H9 (cell line): Measurements from ENCODE around the gene NUDT16L1. TPM values are rescaled to one million over a fixed set of nuclear protein-coding genes. Genes with fewer than 3 reads are reported as not detected.
A peak's percentile ranks its signal among the peaks of the same experiment; 100 is the strongest.

Experiments used
- DNase-seq: peaks from one replicate; pipeline ENCODE4 v3.0.0-alpha.2; 2017
- H2AFZ ChIP-seq: one replicate; pipeline ENCODE4 v1.6.1; 2013; ENCODE audit warnings: mild to moderate bottlenecking, low read length, control low read depth, moderate library complexity
- H2AK5ac ChIP-seq: 2 replicates; pipeline ENCODE4 v1.6.1; 2013; ENCODE audit warnings: low read length, control low read depth, mixed read lengths; ENCODE audit not compliant: insufficient read length
- H2BK120ac ChIP-seq: one replicate; pipeline ENCODE4 v1.6.1; 2013; ENCODE audit warnings: low read depth, mild to moderate bottlenecking, low read length, control low read depth, inconsistent platforms; ENCODE audit not compliant: poor library complexity, severe bottlenecking
- H2BK12ac ChIP-seq: 2 replicates; pipeline ENCODE4 v1.6.1; 2013; ENCODE audit warnings: low read length, control low read depth, mixed read lengths, low read depth; ENCODE audit not compliant: insufficient read length
- H2BK15ac ChIP-seq: 2 replicates; pipeline ENCODE4 v1.6.1; 2013; ENCODE audit warnings: low read depth, low read length, control low read depth
- H2BK20ac ChIP-seq: one replicate; pipeline ENCODE4 v1.6.1; 2013; ENCODE audit warnings: low read depth, mild to moderate bottlenecking, low read length, control low read depth, inconsistent platforms; ENCODE audit not compliant: poor library complexity, severe bottlenecking
- H2BK5ac ChIP-seq: 2 replicates; pipeline ENCODE4 v1.6.1; 2013; ENCODE audit warnings: low read length, control low read depth, mixed read lengths; ENCODE audit not compliant: insufficient read length
- H3K14ac ChIP-seq: 2 replicates; pipeline ENCODE4 v1.6.1; 2013; ENCODE audit warnings: low read length, control low read depth; ENCODE audit not compliant: insufficient read depth
- H3K18ac ChIP-seq: 2 replicates; pipeline ENCODE4 v1.6.1; 2013; ENCODE audit warnings: low read depth, mild to moderate bottlenecking, mixed read lengths, low read length, control low read depth; ENCODE audit not compliant: insufficient read length
- H3K23ac ChIP-seq: 2 replicates; pipeline ENCODE4 v1.6.1; 2013; ENCODE audit warnings: low read length, control low read depth, mixed read lengths, low read depth; ENCODE audit not compliant: insufficient read length
- H3K23me2 ChIP-seq: 2 replicates; pipeline ENCODE4 v1.6.1; 2013; ENCODE audit warnings: low read depth, mild to moderate bottlenecking, mixed read lengths, low read length, control low read depth; ENCODE audit not compliant: insufficient read length, poor library complexity, severe bottlenecking
- H3K27ac ChIP-seq: 2 replicates; pipeline ENCODE4 v1.5.1; 2013; ENCODE audit warnings: low read length, control low read depth, mixed read lengths, low read depth; ENCODE audit not compliant: insufficient read length
- H3K27me3 ChIP-seq: 2 replicates; pipeline ENCODE4 v1.6.1; 2013; ENCODE audit warnings: low read length, control low read depth, inconsistent platforms; ENCODE audit not compliant: insufficient read depth
- H3K4ac ChIP-seq: 2 replicates; pipeline ENCODE4 v1.6.1; 2013; ENCODE audit warnings: low read depth, mild to moderate bottlenecking, control low read depth, inconsistent platforms, low read length, moderate library complexity
- H3K4me1 ChIP-seq: 2 replicates; pipeline ENCODE4 v1.6.1; 2013; ENCODE audit warnings: low read length, control low read depth, inconsistent platforms; ENCODE audit not compliant: insufficient read depth
- H3K4me2 ChIP-seq: 2 replicates; pipeline ENCODE4 v1.6.1; 2013; ENCODE audit warnings: low read length, control low read depth, mixed read lengths; ENCODE audit not compliant: insufficient read length, insufficient read depth
- H3K56ac ChIP-seq: 2 replicates; pipeline ENCODE4 v1.6.1; 2013; ENCODE audit warnings: low read depth, mild to moderate bottlenecking, mixed read lengths, low read length, control low read depth; ENCODE audit not compliant: insufficient read length
- H3K79me1 ChIP-seq: 2 replicates; pipeline ENCODE4 v1.6.1; 2013; ENCODE audit warnings: low read depth, mild to moderate bottlenecking, moderate library complexity, low read length, control low read depth, inconsistent platforms; ENCODE audit not compliant: insufficient read depth, poor library complexity, severe bottlenecking
- H3K79me2 ChIP-seq: 2 replicates; pipeline ENCODE4 v1.6.1; 2013; ENCODE audit warnings: low read length, control low read depth, inconsistent platforms; ENCODE audit not compliant: insufficient read depth
- H3K9ac ChIP-seq: 2 replicates; pipeline ENCODE4 v1.6.1; 2013; ENCODE audit warnings: low read length, control low read depth, mixed read lengths; ENCODE audit not compliant: insufficient read length; ENCODE audit errors: extremely low read depth
- H3K9me3 ChIP-seq: one replicate; pipeline ENCODE4 v1.6.1; 2013; ENCODE audit warnings: low read depth, low read length, inconsistent platforms; ENCODE audit not compliant: control insufficient read depth
- H3T11ph ChIP-seq: one replicate; pipeline ENCODE4 v1.6.1; 2013; ENCODE audit warnings: mild to moderate bottlenecking, low read length, control low read depth, inconsistent platforms
- H4K20me1 ChIP-seq: one replicate; pipeline ENCODE4 v1.6.1; 2013; ENCODE audit not compliant: control insufficient read depth, insufficient read length, insufficient read depth
- H4K5ac ChIP-seq: 2 replicates; pipeline ENCODE4 v1.6.1; 2013; ENCODE audit warnings: low read depth, mild to moderate bottlenecking, mixed read lengths, low read length, control low read depth; ENCODE audit not compliant: insufficient read length
- H4K8ac ChIP-seq: replicated peaks from 2 replicates; pipeline ENCODE4 v1.6.1; 2013; ENCODE audit warnings: low read length, control low read depth, mixed read lengths, low read depth; ENCODE audit not compliant: insufficient read length
- H4K91ac ChIP-seq: 2 replicates; pipeline ENCODE4 v1.6.1; 2013; ENCODE audit warnings: low read depth, mild to moderate bottlenecking, moderate library complexity, mixed read lengths, low read length, control low read depth; ENCODE audit not compliant: insufficient read length
- H3K27ac Mint-ChIP-seq, 3 experiments: 2 replicates in 2 of 3; 3 replicates in 1 of 3; pipeline ENCODE4 v1.8.0; 2020 to 2021; ENCODE audit warnings: mixed read lengths in 3 of 3, mild to moderate bottlenecking in 1 of 3, moderate library complexity in 1 of 3
- H3K27me3 Mint-ChIP-seq: 2 replicates; pipeline ENCODE4 v1.8.0; 2021; ENCODE audit warnings: low read depth, mild to moderate bottlenecking, moderate library complexity, mixed read lengths
- H3K36me3 Mint-ChIP-seq, 3 experiments: 2 replicates in 2 of 3; 3 replicates in 1 of 3; pipeline ENCODE4 v1.8.0; 2020 to 2021; ENCODE audit warnings: low read depth in 3 of 3, mixed read lengths in 3 of 3; ENCODE audit not compliant: insufficient read depth in 1 of 3
- H3K4me1 Mint-ChIP-seq, 2 experiments: 2 replicates each; pipeline ENCODE4 v1.8.0; 2020; ENCODE audit warnings: mixed read lengths in 2 of 2
- H3K4me3 Mint-ChIP-seq, 2 experiments: 2 replicates in 1 of 2; 3 replicates in 1 of 2; pipeline ENCODE4 v1.8.0; 2020 to 2021; ENCODE audit warnings: mild to moderate bottlenecking in 2 of 2, mixed read lengths in 2 of 2, moderate library complexity in 1 of 2
- H3K9me3 Mint-ChIP-seq, 2 experiments: 2 replicates in 1 of 2; 3 replicates in 1 of 2; pipeline ENCODE4 v1.8.0; 2020; ENCODE audit warnings: mild to moderate bottlenecking in 2 of 2, mixed read lengths in 2 of 2, moderate library complexity in 1 of 2
- CTCF ChIP-seq: fragments of 200-600 bp; sonication (generic); conservative IDR thresholded peaks from 3 replicates; pipeline ENCODE4 v1.8.0; 2021; ENCODE audit warnings: antibody characterized with exemption, mild to moderate bottlenecking
- WGBS: extraction: QIAGEN DNeasy Blood & Tissue Kit; methylation state at CpG from one replicate; pipeline ENCODE4 v1.1.7; 2013; ENCODE audit warnings: missing lambda C conversion rate, low lambda C conversion rate, mixed read lengths; ENCODE audit not compliant: insufficient read length; ENCODE audit errors: extremely low coverage; 5-methylcytosine and 5-hydroxymethylcytosine counted together
- total RNA-seq: library from RNA; stranded (reverse); gene quantifications from 2 replicates; pipeline ENCODE4 v1.2.1, GENCODE V29; 2021

The NUDT16L1 gene
- total RNA-seq, 1 experiment from 2014 or later = 49.4 TPM

GRCh38 chr16:4684763-4685162 lies 8.6 kb upstream of the NUDT16L1 start:
- no peak overlapping the region for H2BK15ac ChIP-seq
- H3K23me2 ChIP-seq = no peaks in the 10 kb centered on the region
- no peak for TF ChIP-seq CTCF
- no peak overlapping the region for H2BK5ac ChIP-seq
- Mint-ChIP-seq H3K4me3 (no peak overlapping the region), H3K4me1 (no peaks in the 10 kb centered on the region), H3K9me3 (no peaks in the 10 kb centered on the region), H3K27ac (peak overlapping the region in 2 of 3 experiments; percentile 60 to 68; a peak in 2 of 7 replicates), H3K36me3 (peaks cover 2 to 34% (median 26%) of the 10 kb centered on the region in 3 experiments; a peak in 6 of 7 replicates), H3K27me3 (no peaks in the 10 kb centered on the region)
- no peak overlapping the region for H3K56ac ChIP-seq
- DNase-seq = no peak
- no peak overlapping the region for H4K91ac ChIP-seq
- no peak overlapping the region for H2BK12ac ChIP-seq
- no peak overlapping the region for H3K9ac ChIP-seq
- H3K27me3 ChIP-seq = no peaks in the 10 kb centered on the region
- no peak overlapping the region for H2BK120ac ChIP-seq
- H2AFZ ChIP-seq = no peak overlapping the region
- no peaks in the 10 kb centered on the region for H4K20me1 ChIP-seq
- no peak overlapping the region for H2AK5ac ChIP-seq
- H3K9me3 ChIP-seq = no peaks in the 10 kb centered on the region
- no peak overlapping the region for H2BK20ac ChIP-seq
- no peak overlapping the region for H4K8ac ChIP-seq
- no peak overlapping the region for H3K18ac ChIP-seq
- H3K79me1 ChIP-seq = no peaks in the 10 kb centered on the region
- no peak overlapping the region for H3K27ac ChIP-seq
- H3K79me2 ChIP-seq = no peaks in the 10 kb centered on the region
- no peak overlapping the region for H3K4ac ChIP-seq
- H3K23ac ChIP-seq = no peak overlapping the region
- H3K14ac ChIP-seq = no peak overlapping the region
- H4K5ac ChIP-seq = no peak overlapping the region
- H3T11ph ChIP-seq = no peak overlapping the region
- WGBS = no CpG with 5 or more reads among the region's 13 CpGs
- H3K4me1 ChIP-seq = no peaks in the 10 kb centered on the region
- H3K4me2 ChIP-seq = no peak overlapping the region
